ENCODE measurements around the gene TAF1C. TPM values are rescaled to one million over a fixed set of nuclear protein-coding genes. Genes with fewer than 3 reads are reported as not detected.

The TAF1C gene
- total and polyA plus RNA-seq, 9 of the 15 experiments (the other 6 are each of a cell fraction or from before 2014, with no cell fraction given), result 1.5 to 74.8 (median 21.0) TPM

DNA sequence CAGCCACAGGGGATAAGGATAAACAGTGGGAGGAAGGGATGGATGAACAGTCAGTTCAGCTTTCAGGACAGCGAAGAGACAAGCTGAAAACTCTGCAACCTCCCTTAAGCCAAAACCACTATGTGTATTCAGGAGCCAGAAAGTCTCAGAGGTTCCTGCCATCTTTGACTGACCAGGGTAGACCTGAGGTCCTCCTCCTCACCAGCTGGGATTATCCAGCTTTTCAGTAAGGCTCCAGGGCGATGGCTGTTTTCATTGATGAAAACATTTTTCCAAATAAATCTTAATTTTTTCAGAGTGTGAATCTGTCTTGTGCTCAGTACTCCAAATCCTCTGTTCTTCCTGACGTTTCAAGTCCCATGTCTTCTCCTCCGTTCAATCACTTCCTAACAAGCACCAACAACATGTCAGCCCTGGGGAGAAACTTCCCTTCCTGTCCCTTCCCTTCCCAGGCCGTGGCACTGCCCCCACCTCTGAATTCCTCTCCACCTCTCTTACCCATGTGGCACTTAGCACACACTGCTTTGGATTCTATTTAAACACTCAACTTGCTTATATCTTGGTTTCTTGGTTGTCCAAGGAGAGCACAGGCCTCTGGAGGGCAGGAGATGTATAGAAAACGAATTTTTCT lies 47.1 kb downstream of the TAF1C start (continued):
- no peak for TF ChIP-seq MGA (IDR thresholded peaks at IDR 0.05)
- TF ChIP-seq, protein P1, sequence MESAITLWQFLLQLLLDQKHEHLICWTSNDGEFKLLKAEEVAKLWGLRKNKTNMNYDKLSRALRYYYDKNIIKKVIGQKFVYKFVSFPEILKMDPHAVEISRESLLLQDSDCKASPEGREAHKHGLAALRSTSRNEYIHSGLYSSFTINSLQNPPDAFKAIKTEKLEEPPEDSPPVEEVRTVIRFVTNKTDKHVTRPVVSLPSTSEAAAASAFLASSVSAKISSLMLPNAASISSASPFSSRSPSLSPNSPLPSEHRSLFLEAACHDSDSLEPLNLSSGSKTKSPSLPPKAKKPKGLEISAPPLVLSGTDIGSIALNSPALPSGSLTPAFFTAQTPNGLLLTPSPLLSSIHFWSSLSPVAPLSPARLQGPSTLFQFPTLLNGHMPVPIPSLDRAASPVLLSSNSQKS (CRISPR knock-in tag; IDR thresholded peaks at IDR 0.05), result no peak
- TF ChIP-seq, protein P2, sequence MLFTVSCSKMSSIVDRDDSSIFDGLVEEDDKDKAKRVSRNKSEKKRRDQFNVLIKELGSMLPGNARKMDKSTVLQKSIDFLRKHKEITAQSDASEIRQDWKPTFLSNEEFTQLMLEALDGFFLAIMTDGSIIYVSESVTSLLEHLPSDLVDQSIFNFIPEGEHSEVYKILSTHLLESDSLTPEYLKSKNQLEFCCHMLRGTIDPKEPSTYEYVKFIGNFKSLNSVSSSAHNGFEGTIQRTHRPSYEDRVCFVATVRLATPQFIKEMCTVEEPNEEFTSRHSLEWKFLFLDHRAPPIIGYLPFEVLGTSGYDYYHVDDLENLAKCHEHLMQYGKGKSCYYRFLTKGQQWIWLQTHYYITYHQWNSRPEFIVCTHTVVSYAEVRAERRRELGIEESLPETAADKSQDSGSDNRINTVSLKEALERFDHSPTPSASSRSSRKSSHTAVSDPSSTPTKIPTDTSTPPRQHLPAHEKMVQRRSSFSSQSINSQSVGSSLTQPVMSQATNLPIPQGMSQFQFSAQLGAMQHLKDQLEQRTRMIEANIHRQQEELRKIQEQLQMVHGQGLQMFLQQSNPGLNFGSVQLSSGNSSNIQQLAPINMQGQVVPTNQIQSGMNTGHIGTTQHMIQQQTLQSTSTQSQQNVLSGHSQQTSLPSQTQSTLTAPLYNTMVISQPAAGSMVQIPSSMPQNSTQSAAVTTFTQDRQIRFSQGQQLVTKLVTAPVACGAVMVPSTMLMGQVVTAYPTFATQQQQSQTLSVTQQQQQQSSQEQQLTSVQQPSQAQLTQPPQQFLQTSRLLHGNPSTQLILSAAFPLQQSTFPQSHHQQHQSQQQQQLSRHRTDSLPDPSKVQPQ (CRISPR knock-in tag; IDR thresholded peaks at IDR 0.05; ENCODE audit: borderline replicate concordance), result no peak
- TF ChIP-seq ARNT (IDR thresholded peaks at IDR 0.05), result peak in 1 of 2 experiments; percentile 47; a peak in 2 of 4 replicates
- TF ChIP-seq, protein P3, sequence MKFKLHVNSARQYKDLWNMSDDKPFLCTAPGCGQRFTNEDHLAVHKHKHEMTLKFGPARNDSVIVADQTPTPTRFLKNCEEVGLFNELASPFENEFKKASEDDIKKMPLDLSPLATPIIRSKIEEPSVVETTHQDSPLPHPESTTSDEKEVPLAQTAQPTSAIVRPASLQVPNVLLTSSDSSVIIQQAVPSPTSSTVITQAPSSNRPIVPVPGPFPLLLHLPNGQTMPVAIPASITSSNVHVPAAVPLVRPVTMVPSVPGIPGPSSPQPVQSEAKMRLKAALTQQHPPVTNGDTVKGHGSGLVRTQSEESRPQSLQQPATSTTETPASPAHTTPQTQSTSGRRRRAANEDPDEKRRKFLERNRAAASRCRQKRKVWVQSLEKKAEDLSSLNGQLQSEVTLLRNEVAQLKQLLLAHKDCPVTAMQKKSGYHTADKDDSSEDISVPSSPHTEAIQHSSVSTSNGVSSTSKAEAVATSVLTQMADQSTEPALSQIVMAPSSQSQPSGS (CRISPR knock-in tag; IDR thresholded peaks at IDR 0.05), result no peak
- TF ChIP-seq GTF3C2 (IDR thresholded peaks at IDR 0.05; ENCODE audit: borderline replicate concordance, extremely low read depth, insufficient read length), result no peak
